Measurements from ENCODE around the gene VPS9D1. TPM values are rescaled to one million over a fixed set of nuclear protein-coding genes. Genes with fewer than 3 reads are reported as not detected.

The VPS9D1 gene
- total RNA-seq, 1 experiment from 2014 or later = 6.3 TPM

DNA sequence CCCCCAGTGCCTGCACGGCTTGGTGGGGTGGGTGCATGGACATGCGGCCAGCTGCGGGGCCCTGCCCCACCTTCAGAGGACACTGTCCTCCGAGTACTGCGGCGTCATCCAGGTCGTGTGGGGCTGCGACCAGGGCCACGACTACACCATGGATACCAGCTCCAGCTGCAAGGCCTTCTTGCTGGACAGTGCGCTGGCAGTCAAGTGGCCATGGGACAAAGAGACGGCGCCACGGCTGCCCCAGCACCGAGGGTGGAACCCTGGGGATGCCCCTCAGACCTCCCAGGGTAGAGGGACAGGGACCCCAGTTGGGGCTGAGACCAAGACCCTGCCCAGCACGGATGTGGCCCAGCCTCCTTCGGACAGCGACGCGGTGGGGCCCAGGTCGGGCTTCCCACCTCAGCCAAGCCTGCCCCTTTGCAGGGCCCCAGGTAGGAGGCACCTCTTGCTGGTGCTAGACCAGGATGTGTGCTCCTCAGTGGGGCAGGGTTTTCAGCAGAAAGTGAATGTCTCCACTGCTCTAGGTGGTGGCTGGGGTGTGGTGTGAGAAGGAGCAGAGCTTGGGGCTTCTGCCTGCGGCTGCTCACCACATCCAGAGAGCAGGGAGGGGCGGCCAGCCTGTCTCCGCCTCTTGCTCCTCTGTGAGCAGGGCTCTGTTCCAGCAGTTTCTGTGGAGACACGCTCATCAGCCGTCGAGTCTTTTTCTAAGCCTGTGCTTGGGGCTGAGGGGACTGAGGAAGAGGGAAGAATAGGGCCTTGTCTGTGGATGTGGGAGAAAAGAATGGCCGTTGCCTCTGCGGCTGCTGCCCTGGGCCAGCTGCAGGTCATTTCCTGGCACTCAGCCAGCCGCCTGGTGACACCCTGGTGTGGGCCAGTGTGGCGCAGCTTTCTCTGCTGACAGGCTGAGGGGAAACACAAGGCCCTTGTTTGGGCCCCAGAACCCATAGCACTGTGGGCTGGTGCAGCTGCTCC lies 2.9 kb upstream of the VPS9D1 start:
- BruUV-seq (replicated peaks) = no TSS peak
- POLR2A ChIA-PET = interaction anchor here (1.1 kb wide), 1 partner anchor 8 kb away, joined by 3 read pairs; no protein-coding TSS in a partner anchor
- in situ Hi-C loops (cut with HindIII; ENCODE audit: low pct_unique_long_range_greater_than_20kb, low sequenced_read_pairs) = no loop called here

More for the DNA sequence above, 2.9 kb upstream of the VPS9D1 start:
- intact Hi-C loops (cut with micrococcal nuclease; ENCODE audit: unreplicated experiment) = no loop called here
- CTCF ChIA-PET = interaction anchor here (0.6 kb wide), 1 partner anchor 42 kb away, joined by 3 read pairs; no protein-coding TSS in a partner anchor
- H3K9me3 ChIP-seq (ENCODE audit: control insufficient read depth, insufficient read depth, low read depth, low read length) = no peaks in the 10 kb centered on the region
- H3K27me3 ChIP-seq (ENCODE audit: control insufficient read depth, insufficient read depth, low read length) = no peaks in the 10 kb centered on the region
- DNase-seq (ENCODE audit: low read depth, low spot score) (no peak), ATAC-seq (no peak)
- peak overlapping the region in 1 of 2 experiments; percentile 61; a peak in 2 of 4 replicates for H3K4me3 ChIP-seq (ENCODE audit: low read depth in 2 of 2, low read length in 2 of 2)
- H3K27ac ChIP-seq (ENCODE audit: low read length) = no peak overlapping the region
- TF ChIP-seq, protein P1, sequence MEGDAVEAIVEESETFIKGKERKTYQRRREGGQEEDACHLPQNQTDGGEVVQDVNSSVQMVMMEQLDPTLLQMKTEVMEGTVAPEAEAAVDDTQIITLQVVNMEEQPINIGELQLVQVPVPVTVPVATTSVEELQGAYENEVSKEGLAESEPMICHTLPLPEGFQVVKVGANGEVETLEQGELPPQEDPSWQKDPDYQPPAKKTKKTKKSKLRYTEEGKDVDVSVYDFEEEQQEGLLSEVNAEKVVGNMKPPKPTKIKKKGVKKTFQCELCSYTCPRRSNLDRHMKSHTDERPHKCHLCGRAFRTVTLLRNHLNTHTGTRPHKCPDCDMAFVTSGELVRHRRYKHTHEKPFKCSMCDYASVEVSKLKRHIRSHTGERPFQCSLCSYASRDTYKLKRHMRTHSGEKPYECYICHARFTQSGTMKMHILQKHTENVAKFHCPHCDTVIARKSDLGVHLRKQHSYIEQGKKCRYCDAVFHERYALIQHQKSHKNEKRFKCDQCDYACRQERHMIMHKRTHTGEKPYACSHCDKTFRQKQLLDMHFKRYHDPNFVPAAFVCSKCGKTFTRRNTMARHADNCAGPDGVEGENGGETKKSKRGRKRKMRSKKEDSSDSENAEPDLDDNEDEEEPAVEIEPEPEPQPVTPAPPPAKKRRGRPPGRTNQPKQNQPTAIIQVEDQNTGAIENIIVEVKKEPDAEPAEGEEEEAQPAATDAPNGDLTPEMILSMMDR (IDR thresholded peaks at IDR 0.05) = no peak
- TF ChIP-seq REST (IDR thresholded peaks at IDR 0.05; ENCODE audit: insufficient read depth in 1 of 2, low read depth in 2 of 2, low read length in 1 of 2) (no peak), POLR2AphosphoS5 (IDR thresholded peaks at IDR 0.05; ENCODE audit: low read depth, low read length) (no peak), SIN3A (IDR thresholded peaks at IDR 0.05; ENCODE audit: borderline replicate concordance, insufficient read depth, low read depth, low read length) (no peak)
- H3K4me1 ChIP-seq (ENCODE audit: control insufficient read depth, insufficient read depth, low read length) = peaks cover 8% of the 10 kb centered on the region
- H3K36me3 ChIP-seq (ENCODE audit: control insufficient read depth, insufficient read depth, low read length) = no peaks in the 10 kb centered on the region; the same call in 1 of the 2 replicates
